Liver (tissue), 3 donors: Measurements from ENCODE around the gene WWOX.

ENCODE experiments used
- GABPA ChIP-seq, 2 donors: IDR thresholded peaks in 1 of 2; conservative IDR thresholded peaks in 1 of 2; 2 replicates each; pipeline ENCODE4 v1.6.1; 2016; ENCODE audit warnings: antibody characterized with exemption in 2 of 2, mild to moderate bottlenecking in 1 of 2, moderate library complexity in 1 of 2
- RXRA ChIP-seq, 2 donors: IDR thresholded peaks; 2 replicates each; pipeline ENCODE4 v1.6.1; 2017 to 2018; ENCODE audit warnings: antibody characterized with exemption in 2 of 2, mild to moderate bottlenecking in 1 of 2
- SP1 ChIP-seq: IDR thresholded peaks from 2 replicates; pipeline ENCODE4 v1.6.1; 2018; ENCODE audit warnings: antibody characterized with exemption, mild to moderate bottlenecking
- TAF1 ChIP-seq: conservative IDR thresholded peaks from 2 replicates; pipeline ENCODE4 v1.6.1; 2016; ENCODE audit warnings: antibody characterized with exemption, mild to moderate bottlenecking
- YY1 ChIP-seq: IDR thresholded peaks from 2 replicates; pipeline ENCODE4 v1.6.1; 2016; ENCODE audit warnings: antibody characterized with exemption, mild to moderate bottlenecking
- TF ChIP-seq, protein P1 (sequence below): fragments of 150-350 bp; IDR thresholded peaks from 2 replicates; pipeline ENCODE4 v1.5.1; 2017; ENCODE audit warnings: improper control_type of control experiment, low read depth, low read length; ENCODE audit not compliant: missing input control
- TF ChIP-seq, protein P2 (sequence below): IDR thresholded peaks from 2 replicates; pipeline ENCODE4 v1.6.1; 2016; ENCODE audit warnings: antibody characterized with exemption
- TF ChIP-seq, protein P3 (sequence below): IDR thresholded peaks from 2 replicates; pipeline ENCODE4 v1.6.1; 2016; ENCODE audit warnings: antibody characterized with exemption
- TF ChIP-seq, protein P4 (sequence below): IDR thresholded peaks from 2 replicates; pipeline ENCODE4 v1.6.1; 2016; ENCODE audit warnings: antibody characterized with exemption, mild to moderate bottlenecking
- donor health status: healthy.
- donor health status: healthy.

- TF ChIP-seq, protein P1, sequence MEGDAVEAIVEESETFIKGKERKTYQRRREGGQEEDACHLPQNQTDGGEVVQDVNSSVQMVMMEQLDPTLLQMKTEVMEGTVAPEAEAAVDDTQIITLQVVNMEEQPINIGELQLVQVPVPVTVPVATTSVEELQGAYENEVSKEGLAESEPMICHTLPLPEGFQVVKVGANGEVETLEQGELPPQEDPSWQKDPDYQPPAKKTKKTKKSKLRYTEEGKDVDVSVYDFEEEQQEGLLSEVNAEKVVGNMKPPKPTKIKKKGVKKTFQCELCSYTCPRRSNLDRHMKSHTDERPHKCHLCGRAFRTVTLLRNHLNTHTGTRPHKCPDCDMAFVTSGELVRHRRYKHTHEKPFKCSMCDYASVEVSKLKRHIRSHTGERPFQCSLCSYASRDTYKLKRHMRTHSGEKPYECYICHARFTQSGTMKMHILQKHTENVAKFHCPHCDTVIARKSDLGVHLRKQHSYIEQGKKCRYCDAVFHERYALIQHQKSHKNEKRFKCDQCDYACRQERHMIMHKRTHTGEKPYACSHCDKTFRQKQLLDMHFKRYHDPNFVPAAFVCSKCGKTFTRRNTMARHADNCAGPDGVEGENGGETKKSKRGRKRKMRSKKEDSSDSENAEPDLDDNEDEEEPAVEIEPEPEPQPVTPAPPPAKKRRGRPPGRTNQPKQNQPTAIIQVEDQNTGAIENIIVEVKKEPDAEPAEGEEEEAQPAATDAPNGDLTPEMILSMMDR = no peak
- TF ChIP-seq, protein P2, sequence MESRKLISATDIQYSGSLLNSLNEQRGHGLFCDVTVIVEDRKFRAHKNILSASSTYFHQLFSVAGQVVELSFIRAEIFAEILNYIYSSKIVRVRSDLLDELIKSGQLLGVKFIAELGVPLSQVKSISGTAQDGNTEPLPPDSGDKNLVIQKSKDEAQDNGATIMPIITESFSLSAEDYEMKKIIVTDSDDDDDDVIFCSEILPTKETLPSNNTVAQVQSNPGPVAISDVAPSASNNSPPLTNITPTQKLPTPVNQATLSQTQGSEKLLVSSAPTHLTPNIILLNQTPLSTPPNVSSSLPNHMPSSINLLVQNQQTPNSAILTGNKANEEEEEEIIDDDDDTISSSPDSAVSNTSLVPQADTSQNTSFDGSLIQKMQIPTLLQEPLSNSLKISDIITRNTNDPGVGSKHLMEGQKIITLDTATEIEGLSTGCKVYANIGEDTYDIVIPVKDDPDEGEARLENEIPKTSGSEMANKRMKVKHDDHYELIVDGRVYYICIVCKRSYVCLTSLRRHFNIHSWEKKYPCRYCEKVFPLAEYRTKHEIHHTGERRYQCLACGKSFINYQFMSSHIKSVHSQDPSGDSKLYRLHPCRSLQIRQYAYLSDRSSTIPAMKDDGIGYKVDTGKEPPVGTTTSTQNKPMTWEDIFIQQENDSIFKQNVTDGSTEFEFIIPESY = no peak
- TF ChIP-seq, protein P3, sequence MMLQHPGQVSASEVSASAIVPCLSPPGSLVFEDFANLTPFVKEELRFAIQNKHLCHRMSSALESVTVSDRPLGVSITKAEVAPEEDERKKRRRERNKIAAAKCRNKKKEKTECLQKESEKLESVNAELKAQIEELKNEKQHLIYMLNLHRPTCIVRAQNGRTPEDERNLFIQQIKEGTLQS = no peak
- no peak for TF ChIP-seq GABPA (IDR thresholded peaks at IDR 0.05 in 1 of 2, conservative IDR thresholded peaks at IDR 0.05 in 1 of 2)
- TF ChIP-seq SP1 = no peak
- TF ChIP-seq, protein P4, sequence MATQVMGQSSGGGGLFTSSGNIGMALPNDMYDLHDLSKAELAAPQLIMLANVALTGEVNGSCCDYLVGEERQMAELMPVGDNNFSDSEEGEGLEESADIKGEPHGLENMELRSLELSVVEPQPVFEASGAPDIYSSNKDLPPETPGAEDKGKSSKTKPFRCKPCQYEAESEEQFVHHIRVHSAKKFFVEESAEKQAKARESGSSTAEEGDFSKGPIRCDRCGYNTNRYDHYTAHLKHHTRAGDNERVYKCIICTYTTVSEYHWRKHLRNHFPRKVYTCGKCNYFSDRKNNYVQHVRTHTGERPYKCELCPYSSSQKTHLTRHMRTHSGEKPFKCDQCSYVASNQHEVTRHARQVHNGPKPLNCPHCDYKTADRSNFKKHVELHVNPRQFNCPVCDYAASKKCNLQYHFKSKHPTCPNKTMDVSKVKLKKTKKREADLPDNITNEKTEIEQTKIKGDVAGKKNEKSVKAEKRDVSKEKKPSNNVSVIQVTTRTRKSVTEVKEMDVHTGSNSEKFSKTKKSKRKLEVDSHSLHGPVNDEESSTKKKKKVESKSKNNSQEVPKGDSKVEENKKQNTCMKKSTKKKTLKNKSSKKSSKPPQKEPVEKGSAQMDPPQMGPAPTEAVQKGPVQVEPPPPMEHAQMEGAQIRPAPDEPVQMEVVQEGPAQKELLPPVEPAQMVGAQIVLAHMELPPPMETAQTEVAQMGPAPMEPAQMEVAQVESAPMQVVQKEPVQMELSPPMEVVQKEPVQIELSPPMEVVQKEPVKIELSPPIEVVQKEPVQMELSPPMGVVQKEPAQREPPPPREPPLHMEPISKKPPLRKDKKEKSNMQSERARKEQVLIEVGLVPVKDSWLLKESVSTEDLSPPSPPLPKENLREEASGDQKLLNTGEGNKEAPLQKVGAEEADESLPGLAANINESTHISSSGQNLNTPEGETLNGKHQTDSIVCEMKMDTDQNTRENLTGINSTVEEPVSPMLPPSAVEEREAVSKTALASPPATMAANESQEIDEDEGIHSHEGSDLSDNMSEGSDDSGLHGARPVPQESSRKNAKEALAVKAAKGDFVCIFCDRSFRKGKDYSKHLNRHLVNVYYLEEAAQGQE = no peak
- TF ChIP-seq YY1 = no peak
- TF ChIP-seq RXRA (IDR thresholded peaks at IDR 0.05) = no peak
- no peak for TF ChIP-seq TAF1
These were observed 817.6 kb downstream of the WWOX start for GRCh38 chr16:78916928-78917545.
